B cell (primary cell): Measurements from ENCODE around the gene POMT1. TPM values are rescaled to one million over a fixed set of nuclear protein-coding genes. Genes with fewer than 3 reads are reported as not detected.
"Not testable (repeated sequence)": the region's sequence is repeated elsewhere in the genome, so short reads cannot be mapped to it uniquely, and the experiment has no call there.

Source experiments
- ATAC-seq: fragments of 200-7000 bp; cut with Tn5 transposase; one replicate; pipeline ENCODE4 v1.10.0; 2021; ENCODE audit warnings: low read depth, mild to moderate bottlenecking, moderate number of reproducible peaks, moderate library complexity
- CTCF ChIA-PET: fragments of 350-600 bp; sonication (Branson Sonifier 250); formaldehyde crosslinking; loops from one replicate; lab custom pipeline; 2021; ENCODE audit warnings: antibody characterized with exemption, inconsistent platforms; lab: Charles Lee
- POLR2A ChIA-PET: fragments of 350-600 bp; sonication (Branson Sonifier 250); formaldehyde crosslinking; loops from one replicate; lab custom pipeline; 2021; ENCODE audit warnings: antibody characterized with exemption; lab: Charles Lee
- DNase-seq: peaks from one replicate; pipeline ENCODE4 v3.0.0; 2013
- H2AFZ ChIP-seq: 2 replicates; pipeline ENCODE4 v1.6.1; 2012; ENCODE audit warnings: mild to moderate bottlenecking, low read depth, low read length; ENCODE audit not compliant: insufficient read depth, poor library complexity, severe bottlenecking
- H3K27ac ChIP-seq, 2 donors: 1 replicate in 1 of 2; 2 replicates in 1 of 2; pipeline ENCODE4 v1.5.1; 2012 to 2013; ENCODE audit warnings: low read length in 2 of 2, mild to moderate bottlenecking in 2 of 2, moderate library complexity in 1 of 2
- H3K27me3 ChIP-seq, 4 experiments: fragments of 200-600 bp in 1 of 4; sonication (generic) in 1 of 4; replicated peaks in 1 of 4; 1 replicate in 2 of 4; 2 replicates in 2 of 4; pipeline versions ENCODE4 v1.6.1 to v1.7.0; 2013 to 2016; ENCODE audit warnings: low read length in 3 of 4, mild to moderate bottlenecking in 2 of 4, mixed read lengths in 1 of 4, moderate library complexity in 1 of 4; ENCODE audit not compliant: insufficient read depth in 4 of 4, control insufficient read depth in 3 of 4; ENCODE audit errors: control extremely low read depth in 1 of 4
- H3K36me3 ChIP-seq, 2 experiments: replicated peaks in 1 of 2; 1 replicate in 1 of 2; 2 replicates in 1 of 2; pipeline versions ENCODE4 v1.6.1 to v1.7.1; 2013; ENCODE audit warnings: low read length in 1 of 2; ENCODE audit not compliant: insufficient read depth in 2 of 2, control insufficient read depth in 1 of 2; ENCODE audit errors: control extremely low read depth in 1 of 2, extremely low read depth in 1 of 2
- H3K4me1 ChIP-seq, 2 donors: fragments of 200-600 bp in 1 of 2; sonication (generic) in 1 of 2; 1 replicate in 1 of 2; 2 replicates in 1 of 2; pipeline versions ENCODE4 v1.5.1 to v1.6.1; 2013 to 2017; ENCODE audit warnings: low read length in 2 of 2; ENCODE audit not compliant: control insufficient read depth in 2 of 2, insufficient read depth in 2 of 2
- H3K4me2 ChIP-seq: replicated peaks from 2 replicates; pipeline ENCODE3; 2012; ENCODE audit warnings: mild to moderate bottlenecking, low read depth, low read length; ENCODE audit not compliant: poor library complexity, severe bottlenecking
- H3K4me3 ChIP-seq, 5 experiments: fragments of 200-600 bp in 1 of 5; sonication (generic) in 1 of 5; 1 replicate in 3 of 5; 2 replicates in 2 of 5; pipeline versions ENCODE4 v1.5.1 to v1.7.0; 2011 to 2016; ENCODE audit warnings: low read length in 4 of 5, mild to moderate bottlenecking in 4 of 5, low read depth in 2 of 5, control low read depth in 1 of 5, moderate library complexity in 1 of 5; ENCODE audit not compliant: insufficient read depth in 1 of 5; ENCODE audit errors: control extremely low read depth in 1 of 5, extremely low read depth in 1 of 5
- H3K79me2 ChIP-seq: fragments of 200-600 bp; sonication (generic); one replicate; pipeline ENCODE4 v1.6.0; 2016; ENCODE audit warnings: low read length; ENCODE audit not compliant: control insufficient read depth, insufficient read depth
- H3K9ac ChIP-seq: fragments of 200-600 bp; sonication (generic); 2 replicates; pipeline ENCODE4 v1.6.1; 2017; ENCODE audit warnings: mild to moderate bottlenecking, low read length, moderate library complexity
- H3K9me3 ChIP-seq, 3 donors: one replicate each; pipeline versions ENCODE4 v1.6.1 to v1.7.1; 2013; ENCODE audit warnings: low read length in 2 of 3; ENCODE audit not compliant: control insufficient read depth in 2 of 3, insufficient read depth in 1 of 3; ENCODE audit errors: control extremely low read depth in 1 of 3
- H4K20me1 ChIP-seq: 2 replicates; pipeline ENCODE4 v1.6.0; 2012; ENCODE audit warnings: mild to moderate bottlenecking, low read length; ENCODE audit not compliant: insufficient read depth, control insufficient read depth, poor library complexity, severe bottlenecking
- H3K27ac Mint-ChIP-seq: one replicate; pipeline ENCODE4 v1.8.0; 2021; ENCODE audit warnings: mixed read lengths
- H3K27me3 Mint-ChIP-seq: one replicate; pipeline ENCODE4 v1.8.0; 2021; ENCODE audit warnings: mixed read lengths
- H3K4me1 Mint-ChIP-seq: one replicate; pipeline ENCODE4 v1.8.0; 2021; ENCODE audit warnings: mixed read lengths
- H3K4me3 Mint-ChIP-seq: one replicate; pipeline ENCODE4 v1.8.0; 2021; ENCODE audit warnings: mixed read lengths
- H3K9me3 Mint-ChIP-seq: one replicate; pipeline ENCODE4 v1.8.0; 2022; ENCODE audit warnings: mixed read lengths; ENCODE audit not compliant: insufficient read depth
- EZH2 ChIP-seq: IDR thresholded peaks from 2 replicates; pipeline ENCODE4 v1.6.1; 2012; ENCODE audit warnings: borderline replicate concordance, low read depth, mild to moderate bottlenecking, moderate library complexity, low read length; ENCODE audit not compliant: insufficient read depth, poor library complexity, severe bottlenecking
- WGBS: methylation state at CpG from one replicate; pipeline ENCODE4 v1.1.5; 2013; ENCODE audit warnings: missing lambda C conversion rate; ENCODE audit not compliant: insufficient coverage; 5-methylcytosine and 5-hydroxymethylcytosine counted together
- intact Hi-C: fragments of 100-400 bp; cut with micrococcal nuclease; formaldehyde crosslinking; loops from one replicate; pipeline ENCODE4 v1.10.0; 2022
- polyA plus RNA-seq: library from polyadenylated mRNA; depleted of rRNA; stranded (reverse); fragments of >200 nt; gene quantifications from 2 replicates; pipeline ENCODE4 v1.2.3, GENCODE V29; 2012
- total RNA-seq, 2 donors: library from RNA; stranded (reverse); fragments of 120-200 nt in 1 of 2; gene quantifications; 1 replicate in 1 of 2; 2 replicates in 1 of 2; pipeline versions ENCODE4 v1.2.3 to v1.2.4, GENCODE V29; 2013 to 2022
- TF ChIP-seq, protein P1 (sequence below): fragments of 200-600 bp; IDR thresholded peaks from one replicate; pipeline ENCODE4 v1.8.0; 2022; ENCODE audit warnings: antibody characterized with exemption, mild to moderate bottlenecking

POMT1 gene
- total and polyA plus RNA-seq, 2 donors (not counting 1 experiment from before 2014, with no cell fraction given), result 41.9 to 42.0 TPM

DNA sequence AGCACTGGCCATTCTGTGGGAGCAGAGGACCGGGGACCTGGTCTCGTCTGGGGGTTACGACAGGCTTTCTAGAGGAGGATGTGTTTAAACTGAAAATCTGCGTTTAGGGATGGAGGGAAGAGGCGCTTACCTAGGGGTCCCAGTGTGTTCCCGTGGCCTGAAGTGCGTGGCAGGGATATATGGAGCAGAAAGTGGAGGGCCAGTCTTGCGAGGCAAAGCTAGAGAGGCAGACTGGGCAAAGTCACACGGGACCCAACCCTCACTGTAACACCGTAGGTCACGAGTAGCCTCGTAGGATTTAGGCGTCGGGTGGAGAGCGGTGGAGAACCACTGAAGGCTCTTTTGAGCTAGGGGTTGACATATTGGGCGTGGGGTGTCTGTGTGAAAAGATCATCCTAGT is 32.8 kb upstream of the POMT1 start:
- peaks cover 53% of the 10 kb centered on the region for H3K79me2 ChIP-seq
- ChIA-PET POLR2A (no interaction called here), CTCF (interaction anchor here (1.2 to 1.4 kb wide), 2 partner anchors 8 to 10 kb away, joined by 3 to 4 read pairs; no protein-coding TSS in a partner anchor)
- H3K27me3 ChIP-seq, result no peaks in the 10 kb centered on the region
- Mint-ChIP-seq H3K4me1 (no peaks in the 10 kb centered on the region), H3K27ac (no peak overlapping the region), H3K9me3 (no peaks in the 10 kb centered on the region), H3K27me3 (no peaks in the 10 kb centered on the region), H3K4me3 (no peak overlapping the region)
- DNase-seq (no peak), ATAC-seq (no peak)
- no peaks in the 10 kb centered on the region for H3K9me3 ChIP-seq
- no peak overlapping the region for H3K9ac ChIP-seq
- no peak overlapping the region for H2AFZ ChIP-seq
- peaks cover 75% of the 10 kb centered on the region for H4K20me1 ChIP-seq
- H3K27ac ChIP-seq, result no peak overlapping the region
- intact Hi-C loops, result no loop called here
- TF ChIP-seq EZH2, result no peak
- TF ChIP-seq, protein P1, sequence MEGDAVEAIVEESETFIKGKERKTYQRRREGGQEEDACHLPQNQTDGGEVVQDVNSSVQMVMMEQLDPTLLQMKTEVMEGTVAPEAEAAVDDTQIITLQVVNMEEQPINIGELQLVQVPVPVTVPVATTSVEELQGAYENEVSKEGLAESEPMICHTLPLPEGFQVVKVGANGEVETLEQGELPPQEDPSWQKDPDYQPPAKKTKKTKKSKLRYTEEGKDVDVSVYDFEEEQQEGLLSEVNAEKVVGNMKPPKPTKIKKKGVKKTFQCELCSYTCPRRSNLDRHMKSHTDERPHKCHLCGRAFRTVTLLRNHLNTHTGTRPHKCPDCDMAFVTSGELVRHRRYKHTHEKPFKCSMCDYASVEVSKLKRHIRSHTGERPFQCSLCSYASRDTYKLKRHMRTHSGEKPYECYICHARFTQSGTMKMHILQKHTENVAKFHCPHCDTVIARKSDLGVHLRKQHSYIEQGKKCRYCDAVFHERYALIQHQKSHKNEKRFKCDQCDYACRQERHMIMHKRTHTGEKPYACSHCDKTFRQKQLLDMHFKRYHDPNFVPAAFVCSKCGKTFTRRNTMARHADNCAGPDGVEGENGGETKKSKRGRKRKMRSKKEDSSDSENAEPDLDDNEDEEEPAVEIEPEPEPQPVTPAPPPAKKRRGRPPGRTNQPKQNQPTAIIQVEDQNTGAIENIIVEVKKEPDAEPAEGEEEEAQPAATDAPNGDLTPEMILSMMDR, result no peak
- no peaks in the 10 kb centered on the region for H3K4me1 ChIP-seq
- 97% methylated on average over 14 of the region's 16 CpGs for WGBS
- H3K4me2 ChIP-seq, result no peak overlapping the region
- peaks cover 7 to 91% of the 10 kb centered on the region in 2 experiments for H3K36me3 ChIP-seq
- H3K4me3 ChIP-seq, result no peak overlapping the region

DNA sequence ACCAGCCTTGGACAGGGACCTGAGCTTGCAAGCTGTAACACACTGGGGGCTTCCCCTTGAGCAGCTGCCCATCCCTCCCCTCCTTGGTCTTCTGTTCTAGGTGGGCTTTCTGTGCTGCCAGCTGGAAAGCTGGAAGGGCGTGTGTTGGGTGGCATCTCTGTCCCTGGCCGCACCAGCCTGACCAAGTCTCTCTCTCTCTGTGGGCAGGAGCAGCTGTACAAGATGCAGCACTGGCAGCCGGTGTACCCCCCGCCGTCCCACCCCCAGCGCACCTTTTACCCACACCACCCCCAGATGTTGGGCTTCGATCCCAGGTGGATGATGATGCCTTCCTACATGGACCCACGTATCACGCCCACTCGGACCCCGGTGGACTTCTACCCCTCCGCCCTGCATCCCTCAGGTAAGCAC is 32.1 kb upstream of the POMT1 start:
- ChIA-PET CTCF (no interaction called here), POLR2A (no interaction called here)
- peaks cover 6 to 91% of the 10 kb centered on the region in 2 experiments for H3K36me3 ChIP-seq

DNA sequence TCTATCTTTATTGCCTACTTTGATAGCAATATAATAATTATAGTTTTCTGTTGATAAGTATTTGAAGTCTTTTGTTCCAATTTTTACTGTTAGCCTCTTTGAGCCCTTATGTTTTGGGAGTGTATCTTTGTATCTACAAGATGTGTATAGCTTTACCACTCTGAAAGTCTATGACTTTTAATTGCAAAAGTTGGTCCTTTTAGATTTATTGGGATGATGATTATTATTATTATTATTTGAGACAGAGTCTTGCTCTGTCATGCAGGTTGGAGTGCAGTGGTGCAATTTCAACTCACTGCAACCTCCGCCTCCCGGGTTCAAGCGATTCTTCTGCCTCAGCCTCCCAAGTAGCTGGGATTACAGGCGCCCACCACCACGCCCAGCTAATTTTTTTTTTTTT is 30.6 kb upstream of the POMT1 start:
- H3K4me3 ChIP-seq, H3K4me1 ChIP-seq, H3K27ac Mint-ChIP-seq, ATAC-seq, H3K4me1 Mint-ChIP-seq, H3K4me3 Mint-ChIP-seq, POLR2A ChIA-PET, H3K4me2 ChIP-seq, H3K27me3 Mint-ChIP-seq, H3K27ac ChIP-seq, H3K9me3 Mint-ChIP-seq, H2AFZ ChIP-seq, H3K9ac ChIP-seq, H3K27me3 ChIP-seq, DNase-seq, intact Hi-C loops, H3K9me3 ChIP-seq: not testable (repeated sequence)
- peaks cover 6 to 97% of the 10 kb centered on the region in 2 experiments for H3K36me3 ChIP-seq
- no CpG with 5 or more reads among the region's 5 CpGs for WGBS
- H4K20me1 ChIP-seq, result peaks cover 84% of the 10 kb centered on the region
- CTCF ChIA-PET, result interaction anchor here (0.5 kb wide), 1 partner anchor 96 kb away, joined by 3 read pairs; no protein-coding TSS in a partner anchor
- H3K79me2 ChIP-seq, result peaks cover 48% of the 10 kb centered on the region

More for the DNA sequence above, 32.1 kb upstream of the POMT1 start:
- no peaks in the 10 kb centered on the region for H3K27me3 ChIP-seq
- H3K4me1 Mint-ChIP-seq, result no peaks in the 10 kb centered on the region
- peaks cover 53% of the 10 kb centered on the region for H3K79me2 ChIP-seq
- peaks cover 81% of the 10 kb centered on the region for H4K20me1 ChIP-seq
- no peak overlapping the region for H3K4me3 Mint-ChIP-seq
- H3K4me3 ChIP-seq, result no peak overlapping the region
- TF ChIP-seq, protein P1, result no peak
- ATAC-seq (no peak), DNase-seq (no peak)
- no peak overlapping the region for H3K27ac Mint-ChIP-seq
- no peaks in the 10 kb centered on the region for H3K4me1 ChIP-seq
- 96% methylated on average over 12 of the region's 12 CpGs for WGBS
- no peaks in the 10 kb centered on the region for H3K27me3 Mint-ChIP-seq
- no peak overlapping the region for H3K4me2 ChIP-seq
- intact Hi-C loops, result no loop called here
- no peaks in the 10 kb centered on the region for H3K9me3 Mint-ChIP-seq
- H3K27ac ChIP-seq, result no peak overlapping the region
- H3K9me3 ChIP-seq, result no peaks in the 10 kb centered on the region
- no peak overlapping the region for H3K9ac ChIP-seq
- H2AFZ ChIP-seq, result no peak overlapping the region
